CD4-positive, alpha-beta T cell treated with Interleukin-1 beta for 1 hour (primary cell): ENCODE measurements around the gene HIP1R.
A peak's percentile ranks its signal among the peaks of the same experiment; 100 is the strongest.
"Not testable (repeated sequence)": the region's sequence is repeated elsewhere in the genome, so short reads cannot be mapped to it uniquely, and the experiment has no call there.

Source experiments
- DNase-seq, 2 donors: peaks; one replicate each; pipeline ENCODE4 v3.0.0-alpha.2; 2020 to 2022

HIP1R gene

DNA sequence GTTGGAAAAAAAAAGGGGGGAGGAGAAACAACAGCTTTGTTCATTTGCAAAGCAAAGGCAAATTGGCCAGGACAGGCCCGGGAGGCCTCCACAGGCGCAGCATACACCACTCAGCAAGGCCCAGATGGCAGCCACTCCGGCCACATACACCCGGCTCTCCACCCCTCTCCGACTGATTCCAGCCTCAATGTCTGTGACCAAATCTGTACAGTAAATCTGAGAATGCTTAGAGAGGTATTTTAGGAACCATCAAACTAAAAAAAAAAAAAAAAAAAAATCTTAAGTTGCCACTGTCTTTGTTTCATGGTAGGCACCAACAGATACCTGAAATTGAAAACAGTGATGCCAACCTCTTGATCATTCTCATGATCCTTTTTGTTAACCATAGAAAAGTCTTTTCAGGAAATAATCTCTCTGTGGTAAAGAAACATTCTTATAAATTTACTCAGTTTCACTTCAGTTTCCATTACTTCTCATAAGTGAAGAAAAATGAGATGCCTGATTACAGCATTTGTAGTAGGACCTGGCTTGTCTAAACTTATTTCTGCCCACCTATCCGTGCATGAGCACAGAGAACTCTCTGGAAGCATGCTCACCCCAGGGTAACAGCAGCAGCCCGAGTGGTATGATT, 40.4 kb downstream of the HIP1R start:
- no peak for DNase-seq

DNA sequence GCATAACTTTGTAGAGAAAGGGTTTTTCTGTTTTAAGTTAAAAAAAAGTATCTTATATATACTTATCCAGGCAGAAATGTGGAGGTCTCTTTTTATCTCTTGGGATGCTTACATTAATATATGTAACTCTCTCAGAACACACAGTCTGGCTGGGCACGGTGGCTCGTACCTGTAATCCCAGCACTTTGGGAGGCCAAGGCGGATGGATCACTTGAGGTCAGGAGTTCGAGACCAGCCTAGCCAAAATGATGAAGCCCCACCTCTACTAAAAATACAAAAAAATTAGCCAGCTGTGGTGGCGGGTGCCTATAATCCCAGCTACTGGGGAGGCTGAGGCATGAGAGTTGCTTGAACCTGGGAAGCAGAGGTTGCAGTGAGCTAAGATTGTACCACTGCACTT, 41.0 kb downstream of the HIP1R start:
- DNase-seq = not testable (repeated sequence)

DNA sequence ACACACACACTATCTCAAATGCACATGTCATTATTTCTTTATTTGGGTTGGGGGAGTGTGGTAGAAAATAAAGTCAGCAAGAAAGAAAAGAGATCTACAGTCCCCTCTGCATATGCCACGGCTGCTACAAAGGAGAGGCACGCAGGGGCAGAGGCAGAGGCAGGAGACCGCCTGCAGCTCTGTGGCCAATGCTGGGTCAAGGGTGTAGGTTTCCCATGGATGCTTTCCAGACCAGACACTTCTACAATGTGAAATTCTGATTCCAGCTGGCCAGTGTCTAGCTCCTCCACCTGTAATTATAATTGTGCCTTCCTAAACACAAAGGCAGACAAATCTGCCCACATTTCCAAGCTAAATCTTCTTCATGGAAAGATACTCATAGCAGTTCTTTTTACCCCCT, 41.5 kb downstream of the HIP1R start:
- DNase-seq = no peak

GRCh38 chr12:122878780-122879612, 43.7 kb downstream of the HIP1R start:
- no peak for DNase-seq

GRCh38 chr12:122880155-122880667, 45.0 kb downstream of the HIP1R start:
- no peak for DNase-seq

DNA sequence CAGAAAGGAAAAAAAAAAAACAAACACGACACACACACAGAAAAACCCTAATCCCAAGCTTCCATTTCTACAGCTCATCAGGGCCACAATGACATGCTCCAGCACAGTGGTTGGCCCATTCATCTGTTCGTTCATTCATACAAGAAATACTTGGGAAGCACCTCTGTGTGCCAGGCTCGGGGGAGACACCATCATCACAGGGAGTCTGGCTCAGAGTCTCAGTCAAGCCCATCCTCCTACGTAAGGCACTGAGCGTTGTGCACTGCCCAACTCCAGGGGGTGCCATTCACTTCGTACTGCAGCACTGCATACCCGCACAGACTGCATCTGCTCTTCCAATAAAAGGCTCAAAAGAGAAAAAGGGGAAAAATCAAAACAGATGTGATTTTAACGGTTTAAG, 45.4 kb downstream of the HIP1R start:
- DNase-seq = no peak

GRCh38 chr12:122882908-122883558, 47.8 kb downstream of the HIP1R start:
- no peak for DNase-seq

DNA sequence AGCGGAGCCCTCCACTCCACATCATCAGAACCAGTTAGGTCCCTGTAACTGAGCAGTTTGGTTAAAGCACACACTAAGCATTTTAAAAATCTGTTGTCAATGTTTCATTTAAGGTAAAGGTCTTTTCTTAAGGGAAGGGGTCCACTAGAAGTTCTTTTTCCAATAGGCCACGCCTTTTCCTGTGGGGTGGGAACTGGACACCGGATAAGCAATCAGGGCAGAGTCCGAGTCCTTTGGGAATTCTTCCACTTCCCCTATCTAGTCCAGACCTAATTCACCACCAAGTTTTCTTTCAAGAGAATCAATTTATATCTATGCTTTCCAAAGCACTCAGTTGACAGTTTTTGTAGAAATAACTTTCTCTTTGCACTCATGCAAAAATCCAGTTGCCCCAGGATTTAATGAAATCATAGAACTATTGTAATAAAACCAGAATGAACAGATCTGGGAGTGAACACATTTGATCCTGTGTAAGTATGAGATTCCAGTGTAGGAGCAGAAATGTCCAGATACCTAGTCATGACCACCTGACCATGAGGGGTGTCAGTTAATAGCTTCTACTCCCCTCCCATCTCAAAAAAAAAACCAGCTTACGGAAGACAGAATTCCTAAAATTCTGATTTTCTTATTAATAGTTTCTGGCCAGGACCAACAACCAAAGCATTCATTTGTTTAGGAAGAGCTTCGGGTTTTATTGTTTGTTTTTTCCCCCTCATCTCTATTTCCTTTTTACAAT, 49.0 kb downstream of the HIP1R start:
- no peak for DNase-seq

DNA sequence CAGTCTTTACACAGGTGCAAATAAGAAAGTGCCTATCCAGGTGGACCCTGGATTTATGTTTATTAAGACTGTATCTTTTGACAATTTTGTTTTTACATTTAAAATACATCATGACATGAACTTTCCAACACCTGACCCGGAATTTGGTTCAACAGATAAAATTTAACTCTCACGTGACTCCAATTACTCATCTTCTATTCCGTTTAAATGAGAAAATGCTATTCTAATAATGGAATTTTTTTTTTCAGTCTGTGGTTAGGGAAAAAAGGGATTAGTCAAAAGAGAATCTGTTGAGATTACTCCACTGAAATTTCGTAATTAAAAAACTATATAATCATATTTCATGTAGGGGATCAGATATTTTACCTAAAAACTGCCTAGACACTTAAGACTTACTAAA, 49.6 kb downstream of the HIP1R start:
- DNase-seq = no peak

DNA sequence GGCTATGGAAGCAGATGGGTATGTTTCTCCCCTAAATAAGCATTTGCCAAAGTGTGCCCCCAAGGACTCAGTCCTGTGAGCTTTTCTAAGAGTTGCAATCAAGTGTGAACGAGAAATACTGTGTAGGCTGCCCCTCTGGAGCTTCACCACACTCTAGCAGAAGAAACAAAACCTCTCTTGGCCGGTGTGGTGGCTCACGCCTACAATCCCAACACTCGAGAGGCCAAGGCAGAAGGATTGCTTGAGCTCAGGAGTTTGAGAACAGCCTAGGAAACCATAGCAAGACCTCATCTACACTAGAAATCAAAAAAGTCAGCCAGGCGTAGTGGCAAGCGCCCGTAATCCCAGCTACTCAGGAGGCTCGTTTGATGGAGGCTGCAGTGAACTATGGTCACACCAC, 50.9 kb downstream of the HIP1R start:
- no peak for DNase-seq

DNA sequence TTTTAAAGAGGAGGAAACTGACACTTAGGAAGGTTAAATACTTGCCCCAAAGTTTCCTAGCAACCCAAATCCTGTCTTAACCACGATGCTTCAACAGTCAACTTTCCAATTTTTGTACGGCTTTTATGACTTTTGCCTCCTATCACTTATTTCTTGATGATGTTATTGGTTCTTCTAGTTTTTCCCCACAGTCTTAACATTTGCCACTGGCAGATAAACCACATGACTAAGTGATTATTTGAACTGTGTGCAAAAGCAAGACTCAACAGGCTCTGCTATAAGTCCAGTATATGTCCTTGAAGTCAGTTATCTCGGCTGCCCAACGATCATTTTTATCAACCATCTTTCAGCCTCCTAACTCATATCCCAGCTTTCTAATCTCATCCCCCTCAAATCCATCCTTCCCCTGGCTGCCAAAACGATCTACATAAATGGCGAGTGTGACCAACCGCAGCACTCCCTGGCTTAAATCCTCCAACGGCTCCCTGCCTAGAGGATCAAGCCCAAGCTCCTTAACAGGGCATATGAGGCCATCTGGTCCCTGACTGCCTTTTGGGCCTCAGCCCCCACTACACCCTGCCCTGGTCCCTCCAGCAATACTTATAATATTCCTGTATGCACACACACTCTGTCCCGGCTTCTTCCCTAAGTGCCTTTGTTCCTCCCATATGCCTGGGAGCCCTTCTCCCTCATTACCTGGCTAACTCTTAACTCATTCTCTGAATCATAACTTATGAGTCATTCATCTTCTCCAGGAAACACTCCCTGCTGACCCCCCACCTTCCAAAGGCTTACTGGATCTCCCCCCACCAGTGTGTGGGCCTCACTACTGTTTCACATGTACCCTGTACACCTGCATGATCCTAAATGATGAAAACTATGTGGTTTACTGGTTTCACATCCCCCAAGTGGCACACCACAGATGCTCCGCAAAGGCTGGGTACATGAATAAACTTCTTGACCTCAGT, 51.9 kb downstream of the HIP1R start:
- peak in 1 of 2 donors; percentile 56 for DNase-seq

DNA sequence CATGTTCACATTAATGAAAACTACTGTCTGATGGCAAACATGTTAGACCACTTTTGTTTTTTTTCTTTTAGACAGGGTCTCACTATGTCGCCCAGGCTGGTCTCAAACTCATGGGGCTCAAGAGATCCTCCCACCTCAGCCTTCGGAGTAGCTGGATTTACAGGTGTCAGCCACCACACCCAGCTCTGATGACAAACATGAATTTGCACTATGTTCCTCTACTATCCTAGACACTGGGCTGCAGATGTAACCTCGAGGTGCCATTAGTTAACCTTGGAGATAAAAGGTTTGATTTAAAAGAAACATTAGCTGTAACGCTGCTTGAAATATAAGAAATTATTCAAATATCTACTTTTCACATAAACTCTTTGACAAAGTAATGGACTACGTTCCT, 52.6 kb downstream of the HIP1R start:
- DNase-seq = no peak

DNA sequence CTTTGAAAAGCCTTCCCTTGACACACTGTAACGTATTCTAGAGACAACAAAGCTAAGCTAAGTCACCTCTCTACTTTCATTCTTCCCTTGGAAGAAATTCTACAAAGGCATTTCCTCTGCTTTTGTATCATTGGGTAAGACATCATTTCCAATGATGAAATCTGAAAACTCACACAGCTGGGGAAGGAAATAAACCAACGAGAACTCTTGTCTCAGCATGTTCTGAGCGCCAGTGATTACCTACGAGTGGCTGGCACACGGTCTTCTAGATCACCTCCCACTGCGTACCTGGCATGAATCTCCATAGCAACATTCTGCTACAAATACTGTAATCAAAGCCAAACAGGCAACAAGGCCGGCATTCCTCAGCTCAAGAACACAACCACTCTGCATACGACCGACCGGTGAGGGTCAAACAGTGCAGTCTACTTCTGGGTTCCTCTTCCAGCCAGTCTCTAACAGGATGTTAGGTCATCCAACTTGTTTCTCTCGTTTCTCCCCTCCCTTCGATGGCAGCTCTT, 53.0 kb downstream of the HIP1R start:
- peak; percentile 80 to 82 for DNase-seq

DNA sequence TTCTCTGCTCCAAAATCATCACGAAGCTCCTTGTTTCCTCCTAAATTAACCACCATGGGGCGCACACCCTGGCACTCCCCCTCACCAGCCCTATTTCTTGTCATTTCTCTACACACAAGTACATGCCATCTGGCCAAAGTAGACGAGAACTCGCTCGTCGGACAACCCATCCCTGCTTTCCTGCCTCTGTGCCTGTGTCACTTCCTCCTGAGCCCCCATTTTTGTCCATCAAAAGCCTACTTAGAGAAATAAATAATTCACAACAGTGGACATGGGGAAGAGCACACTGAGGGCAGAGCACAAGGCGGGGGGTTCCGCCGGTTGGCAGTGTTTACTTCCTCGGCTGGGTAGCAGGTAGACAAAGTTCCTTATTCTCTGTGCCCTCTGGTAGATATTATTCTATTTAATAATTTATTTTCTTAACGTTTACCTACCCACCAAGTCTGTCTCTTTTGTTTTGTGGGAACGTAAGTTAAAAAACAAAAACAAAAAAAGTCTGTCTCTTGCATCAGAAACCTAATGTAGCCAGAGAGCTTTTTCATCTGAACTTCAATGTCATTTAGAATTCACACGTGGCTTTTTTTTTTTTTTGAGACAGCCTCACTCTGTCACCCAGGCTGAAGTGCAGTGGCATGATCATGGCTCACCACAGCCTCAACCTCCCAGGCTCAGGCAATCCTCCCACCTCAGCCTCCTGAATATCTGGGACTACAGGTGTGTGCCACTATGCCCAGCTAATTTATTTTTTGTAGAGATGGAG, 54.7 kb downstream of the HIP1R start:
- DNase-seq = no peak

DNA sequence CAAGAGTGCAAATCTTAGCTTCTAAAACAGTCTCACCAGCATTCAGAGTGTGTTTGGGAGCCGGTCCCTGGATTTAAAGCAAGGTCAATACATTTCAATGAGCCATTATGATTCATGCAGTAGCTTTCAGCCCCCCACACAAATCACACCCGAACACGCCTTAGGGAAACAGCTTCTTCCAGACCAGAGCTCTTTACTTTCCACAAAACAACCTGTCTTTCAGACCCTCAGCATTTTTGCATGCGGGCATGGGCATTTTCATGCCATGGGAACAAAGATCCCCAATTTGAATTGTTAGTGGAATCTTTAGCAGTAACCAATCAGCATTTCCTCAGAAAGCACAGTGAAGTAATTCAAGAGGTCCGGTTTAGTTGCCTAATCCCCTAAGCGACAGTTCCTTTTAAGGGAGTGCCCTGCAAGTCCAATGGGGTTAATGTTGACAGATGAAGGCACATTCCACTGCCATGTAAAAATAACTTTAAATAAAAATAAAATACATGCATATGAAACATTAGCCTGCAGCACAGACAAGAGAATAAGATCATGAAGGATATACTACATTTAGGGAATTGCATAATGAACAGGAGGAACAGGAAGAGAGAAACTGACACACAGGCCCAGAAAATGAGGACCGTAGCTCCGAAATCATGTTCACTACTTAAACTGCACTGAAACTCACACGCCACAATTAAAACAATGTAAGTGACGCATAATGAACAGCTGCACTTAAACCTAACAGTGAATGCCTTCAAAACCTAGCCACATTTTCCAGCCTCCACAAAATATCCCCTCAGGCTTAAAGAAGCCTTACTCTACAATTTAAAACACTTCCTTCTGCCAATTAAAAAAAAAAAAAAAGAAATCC, 56.6 kb downstream of the HIP1R start:
- DNase-seq = no peak

- DNase-seq = not testable (repeated sequence)
Measured at GRCh38 chr12:122892724-122893123, 57.5 kb downstream of the HIP1R start.

DNA sequence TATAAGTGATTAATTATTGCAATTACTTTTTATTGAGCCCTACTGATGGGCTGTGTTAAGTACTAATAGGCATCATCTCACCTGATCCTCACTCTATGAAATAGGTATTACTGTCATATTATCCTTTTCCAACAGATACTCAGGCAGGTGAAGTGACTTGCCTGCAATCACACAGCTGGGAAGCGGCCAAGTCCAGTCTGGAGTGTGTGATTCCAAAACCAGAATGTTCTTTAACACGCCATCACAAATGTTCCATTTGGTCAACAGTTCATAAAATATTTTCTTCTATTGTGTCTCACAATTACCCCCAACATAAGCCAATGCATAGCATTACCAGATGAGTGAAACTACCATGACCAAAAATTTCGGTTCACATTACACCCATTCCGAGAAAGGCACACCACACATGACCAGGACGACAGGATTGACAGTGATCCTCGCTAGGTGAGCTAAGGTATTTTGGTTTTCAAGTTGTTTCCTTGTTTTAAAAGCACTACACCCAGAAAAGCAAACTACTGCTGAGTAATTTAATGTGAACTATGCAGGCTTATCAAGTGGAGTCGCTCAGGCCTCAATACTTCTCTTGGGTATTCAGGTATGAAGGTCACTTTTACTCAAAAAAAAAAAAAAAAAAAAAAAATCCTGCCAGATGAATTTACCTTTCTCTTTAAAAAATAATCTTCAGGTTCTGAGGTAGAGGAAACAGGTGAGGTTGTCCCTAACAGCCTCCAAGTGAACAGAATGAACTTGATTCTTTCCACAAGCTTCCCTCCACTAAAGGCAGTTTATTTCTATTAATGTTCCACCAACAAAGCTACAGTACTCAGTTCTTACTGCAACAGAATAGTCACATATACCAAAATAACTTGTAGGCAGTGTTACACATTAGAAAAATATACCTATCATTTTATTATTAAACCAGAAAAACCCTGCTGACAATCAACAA, 58.2 kb downstream of the HIP1R start:
- DNase-seq = no peak
